ENCODE data around the gene TMF1. TPM values are rescaled to one million over a fixed set of nuclear protein-coding genes. Genes with fewer than 3 reads are reported as not detected.

TMF1 gene
- total and polyA plus RNA-seq, 2 experiments from 2014 or later: 27.0 to 41.4 TPM

GRCh38 chr3:69031635-69032034, 20.5 kb downstream of the TMF1 start:
- in situ Hi-C loops (cut with MboI): no loop called here
- Histone ChIP-seq H3K9me2 (ENCODE audit: insufficient read depth) (no peaks in the 10 kb centered on the region), H3K27me3 (replicated peaks; ENCODE audit: insufficient read depth) (no peaks in the 10 kb centered on the region), H3K79me2 (ENCODE audit: insufficient read depth) (peaks cover 68% of the 10 kb centered on the region), H3K9me3 (ENCODE audit: low read depth) (no peaks in the 10 kb centered on the region), H2AFZ (no peak overlapping the region), H3K4me2 (ENCODE audit: unreplicated experiment) (peak overlapping the region; percentile 40), H3K4me1 (ENCODE audit: insufficient read depth) (peaks cover 39% of the 10 kb centered on the region), H3F3A (ENCODE audit: insufficient read depth) (peaks cover 52% of the 10 kb centered on the region), H3K9ac (peak overlapping the region; percentile 56; the same call in 1 of the 2 replicates), H3K4me3 (no peak overlapping the region), H3K27ac (peak overlapping the region; percentile 90), H3K36me3 (ENCODE audit: low read depth) (peaks cover 76% of the 10 kb centered on the region), H4K20me1 (ENCODE audit: insufficient read depth) (no peaks in the 10 kb centered on the region)
- no peak for DNase-seq
- TF ChIP-seq EZH2 (IDR thresholded peaks at IDR 0.05; ENCODE audit: insufficient read depth, poor library complexity, severe bottlenecking) (no peak), EZH2phosphoT487 (IDR thresholded peaks at IDR 0.05; ENCODE audit: insufficient read depth, low read depth) (no peak)
- WGBS, 2 experiments (ENCODE audit: low coverage in 1 of 2, low lambda C conversion rate in 2 of 2, missing lambda C conversion rate in 2 of 2): 98 to 100% methylated on average over 1 of the region's 1 CpG

- Histone ChIP-seq H2AFZ (no peak overlapping the region), H3K9ac (no peak overlapping the region), H3K9me3 (ENCODE audit: low read depth) (no peaks in the 10 kb centered on the region), H3K4me1 (ENCODE audit: insufficient read depth) (no peaks in the 10 kb centered on the region), H3K27ac (no peak overlapping the region), H3K4me3 (no peak overlapping the region), H3K27me3 (replicated peaks; ENCODE audit: insufficient read depth) (no peaks in the 10 kb centered on the region), H3K4me2 (ENCODE audit: unreplicated experiment) (no peak overlapping the region), H3K36me3 (ENCODE audit: low read depth) (peaks cover 71% of the 10 kb centered on the region), H3K9me2 (ENCODE audit: insufficient read depth) (no peaks in the 10 kb centered on the region), H3F3A (ENCODE audit: insufficient read depth) (peaks cover 16% of the 10 kb centered on the region; the same call in 1 of the 2 replicates), H3K79me2 (ENCODE audit: insufficient read depth) (peaks cover 76% of the 10 kb centered on the region), H4K20me1 (ENCODE audit: insufficient read depth) (no peaks in the 10 kb centered on the region)
- in situ Hi-C loops (cut with MboI): no loop called here
- TF ChIP-seq EZH2 (IDR thresholded peaks at IDR 0.05; ENCODE audit: insufficient read depth, poor library complexity, severe bottlenecking): no peak
- TF ChIP-seq EZH2phosphoT487 (IDR thresholded peaks at IDR 0.05; ENCODE audit: insufficient read depth, low read depth): no peak
- DNase-seq: no peak
- 74 to 76% methylated on average over 4 of the region's 4 CpGs for WGBS, 2 experiments (ENCODE audit: low coverage in 1 of 2, low lambda C conversion rate in 2 of 2, missing lambda C conversion rate in 2 of 2)
Measured at GRCh38 chr3:69020857-69021256, 31.3 kb downstream of the TMF1 start.

- H3K27ac ChIP-seq: no peak overlapping the region
- peak; percentile 42 for DNase-seq
- H3K9me2 ChIP-seq (ENCODE audit: insufficient read depth): no peaks in the 10 kb centered on the region
- H3K4me3 ChIP-seq: no peak overlapping the region
- peaks cover 76% of the 10 kb centered on the region for H3K79me2 ChIP-seq (ENCODE audit: insufficient read depth)
- in situ Hi-C loops (cut with MboI): no loop called here
- no peak overlapping the region for H3K9ac ChIP-seq
- H3K27me3 ChIP-seq (replicated peaks; ENCODE audit: insufficient read depth): no peaks in the 10 kb centered on the region
- H3F3A ChIP-seq (ENCODE audit: insufficient read depth): peaks cover 16% of the 10 kb centered on the region; the same call in 1 of the 2 replicates
- H3K4me2 ChIP-seq (ENCODE audit: unreplicated experiment): no peak overlapping the region
- no peak overlapping the region for H2AFZ ChIP-seq
- no peak for TF ChIP-seq EZH2 (IDR thresholded peaks at IDR 0.05; ENCODE audit: insufficient read depth, poor library complexity, severe bottlenecking)
- TF ChIP-seq EZH2phosphoT487 (IDR thresholded peaks at IDR 0.05; ENCODE audit: insufficient read depth, low read depth): no peak
- no peaks in the 10 kb centered on the region for H3K9me3 ChIP-seq (ENCODE audit: low read depth)
- H4K20me1 ChIP-seq (ENCODE audit: insufficient read depth): no peaks in the 10 kb centered on the region
- WGBS, 2 experiments (ENCODE audit: low coverage in 1 of 2, low lambda C conversion rate in 2 of 2, missing lambda C conversion rate in 2 of 2): 47 to 53% methylated on average over 2 of the region's 2 CpGs
- H3K36me3 ChIP-seq (ENCODE audit: low read depth): peaks cover 67% of the 10 kb centered on the region
- no peaks in the 10 kb centered on the region for H3K4me1 ChIP-seq (ENCODE audit: insufficient read depth)
Measured at GRCh38 chr3:69020424-69020823, 31.7 kb downstream of the TMF1 start.

GRCh38 chr3:69016901-69017300, 35.2 kb downstream of the TMF1 start:
- Histone ChIP-seq H3K36me3 (ENCODE audit: low read depth) (peaks cover 32% of the 10 kb centered on the region), H3K79me2 (ENCODE audit: insufficient read depth) (peaks cover 70% of the 10 kb centered on the region), H3K9me3 (ENCODE audit: low read depth) (no peaks in the 10 kb centered on the region), H4K20me1 (ENCODE audit: insufficient read depth) (no peaks in the 10 kb centered on the region), H2AFZ (no peak overlapping the region), H3K9ac (no peak overlapping the region), H3K9me2 (ENCODE audit: insufficient read depth) (no peaks in the 10 kb centered on the region), H3F3A (ENCODE audit: insufficient read depth) (peaks cover 41% of the 10 kb centered on the region), H3K27me3 (replicated peaks; ENCODE audit: insufficient read depth) (no peaks in the 10 kb centered on the region), H3K4me2 (ENCODE audit: unreplicated experiment) (no peak overlapping the region), H3K27ac (no peak overlapping the region), H3K4me3 (no peak overlapping the region), H3K4me1 (ENCODE audit: insufficient read depth) (peaks cover 18% of the 10 kb centered on the region)
- WGBS, 2 experiments (ENCODE audit: low coverage in 1 of 2, low lambda C conversion rate in 2 of 2, missing lambda C conversion rate in 2 of 2): 96 to 100% methylated on average over 2 of the region's 2 CpGs
- TF ChIP-seq EZH2phosphoT487 (IDR thresholded peaks at IDR 0.05; ENCODE audit: insufficient read depth, low read depth) (no peak), EZH2 (IDR thresholded peaks at IDR 0.05; ENCODE audit: insufficient read depth, poor library complexity, severe bottlenecking) (no peak)
- no peak for DNase-seq
- in situ Hi-C loops (cut with MboI): no loop called here

- H3K9ac ChIP-seq: no peak overlapping the region
- no peak overlapping the region for H3K4me2 ChIP-seq (ENCODE audit: unreplicated experiment)
- TF ChIP-seq EZH2 (IDR thresholded peaks at IDR 0.05; ENCODE audit: insufficient read depth, poor library complexity, severe bottlenecking) (no peak), EZH2phosphoT487 (IDR thresholded peaks at IDR 0.05; ENCODE audit: insufficient read depth, low read depth) (no peak)
- H3K9me3 ChIP-seq (ENCODE audit: low read depth): no peaks in the 10 kb centered on the region
- H4K20me1 ChIP-seq (ENCODE audit: insufficient read depth): no peaks in the 10 kb centered on the region
- no peaks in the 10 kb centered on the region for H3K9me2 ChIP-seq (ENCODE audit: insufficient read depth)
- no peak for DNase-seq
- H3F3A ChIP-seq (ENCODE audit: insufficient read depth): peaks cover 47% of the 10 kb centered on the region
- peaks cover 24% of the 10 kb centered on the region for H3K36me3 ChIP-seq (ENCODE audit: low read depth)
- H3K79me2 ChIP-seq (ENCODE audit: insufficient read depth): peaks cover 67% of the 10 kb centered on the region
- in situ Hi-C loops (cut with MboI): no loop called here
- no peak overlapping the region for H3K4me3 ChIP-seq
- H3K27me3 ChIP-seq (replicated peaks; ENCODE audit: insufficient read depth): no peaks in the 10 kb centered on the region
- 91% methylated on average over 4 of the region's 4 CpGs for WGBS, 2 experiments (ENCODE audit: low coverage in 1 of 2, low lambda C conversion rate in 2 of 2, missing lambda C conversion rate in 2 of 2)
- H3K4me1 ChIP-seq (ENCODE audit: insufficient read depth): peaks cover 26% of the 10 kb centered on the region
- H3K27ac ChIP-seq: no peak overlapping the region
- H2AFZ ChIP-seq: no peak overlapping the region
Measured at GRCh38 chr3:69016102-69016501, 36.0 kb downstream of the TMF1 start.
